ENCODE results near the gene COL19A1.

DNA sequence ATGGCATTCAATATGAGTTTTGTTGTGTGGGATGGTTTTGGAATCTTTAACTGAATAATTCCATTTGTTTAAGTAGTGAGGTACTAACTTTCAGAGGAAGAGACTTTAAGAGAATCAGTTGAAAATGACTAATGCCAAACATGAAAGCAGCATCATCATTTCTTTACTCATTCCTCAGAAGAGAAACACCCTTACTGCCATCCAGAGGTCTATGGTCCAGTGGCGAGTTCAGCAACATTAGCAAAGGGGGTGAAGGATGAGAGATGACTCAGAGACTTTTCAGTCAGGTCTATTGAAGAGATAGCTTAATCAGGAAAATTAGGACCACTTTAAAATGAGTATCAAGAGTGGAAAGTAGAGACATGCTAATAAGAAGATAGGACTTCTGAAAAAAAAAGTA is 118.8 kb downstream of the COL19A1 start:
- no peak for TF ChIP-seq POLR2A (IDR thresholded peaks at IDR 0.05)
- TF ChIP-seq, protein P1, sequence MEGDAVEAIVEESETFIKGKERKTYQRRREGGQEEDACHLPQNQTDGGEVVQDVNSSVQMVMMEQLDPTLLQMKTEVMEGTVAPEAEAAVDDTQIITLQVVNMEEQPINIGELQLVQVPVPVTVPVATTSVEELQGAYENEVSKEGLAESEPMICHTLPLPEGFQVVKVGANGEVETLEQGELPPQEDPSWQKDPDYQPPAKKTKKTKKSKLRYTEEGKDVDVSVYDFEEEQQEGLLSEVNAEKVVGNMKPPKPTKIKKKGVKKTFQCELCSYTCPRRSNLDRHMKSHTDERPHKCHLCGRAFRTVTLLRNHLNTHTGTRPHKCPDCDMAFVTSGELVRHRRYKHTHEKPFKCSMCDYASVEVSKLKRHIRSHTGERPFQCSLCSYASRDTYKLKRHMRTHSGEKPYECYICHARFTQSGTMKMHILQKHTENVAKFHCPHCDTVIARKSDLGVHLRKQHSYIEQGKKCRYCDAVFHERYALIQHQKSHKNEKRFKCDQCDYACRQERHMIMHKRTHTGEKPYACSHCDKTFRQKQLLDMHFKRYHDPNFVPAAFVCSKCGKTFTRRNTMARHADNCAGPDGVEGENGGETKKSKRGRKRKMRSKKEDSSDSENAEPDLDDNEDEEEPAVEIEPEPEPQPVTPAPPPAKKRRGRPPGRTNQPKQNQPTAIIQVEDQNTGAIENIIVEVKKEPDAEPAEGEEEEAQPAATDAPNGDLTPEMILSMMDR (IDR thresholded peaks at IDR 0.05): no peak
- TF ChIP-seq POLR2AphosphoS5 (IDR thresholded peaks at IDR 0.05; ENCODE audit: insufficient read depth in 1 of 2, low read depth in 1 of 2): no peak

Data from vagina (tissue), 2 donors.